Thyroid gland (tissue), 4 donors: ENCODE data around the gene FBLN1.

ENCODE experiments used
- POLR2A ChIP-seq, 2 donors: fragments of 450-650 bp; IDR thresholded peaks; one replicate each; pipeline ENCODE4 v1.6.1; 2017; ENCODE audit warnings: antibody characterized with exemption in 2 of 2, mild to moderate bottlenecking in 2 of 2, moderate library complexity in 1 of 2
- TF ChIP-seq, protein P1 (sequence below), 6 experiments: fragments of 200-600 bp in 3 of 6; fragments of 450-650 bp in 3 of 6; sonication (generic) in 3 of 6; IDR thresholded peaks; one replicate each; pipeline ENCODE4 v1.5.1; 2016 to 2019; ENCODE audit warnings: antibody characterized with exemption in 6 of 6, mild to moderate bottlenecking in 2 of 6, inconsistent platforms in 1 of 6, moderate library complexity in 1 of 6

DNA sequence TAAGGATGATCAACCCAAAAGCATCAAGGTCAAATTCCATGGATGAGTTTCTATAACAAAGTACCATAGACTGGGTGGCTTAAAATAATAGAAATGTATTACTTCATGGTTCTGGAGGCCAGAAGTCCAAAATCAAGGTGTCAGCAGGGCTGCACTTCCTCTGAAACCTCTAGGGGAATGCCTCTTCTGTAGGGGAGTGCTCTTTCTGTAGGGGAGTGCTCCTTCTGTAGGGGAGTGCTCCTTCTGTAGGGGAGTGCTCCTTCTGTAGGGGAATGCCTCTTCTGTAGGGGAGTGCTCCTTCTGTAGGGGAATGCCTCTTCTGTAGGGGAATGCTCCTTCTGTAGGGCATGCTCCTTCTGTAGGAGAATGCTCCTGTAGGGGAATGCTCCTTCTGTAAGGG, 65.5 kb downstream of the FBLN1 start:
- TF ChIP-seq, protein P1, sequence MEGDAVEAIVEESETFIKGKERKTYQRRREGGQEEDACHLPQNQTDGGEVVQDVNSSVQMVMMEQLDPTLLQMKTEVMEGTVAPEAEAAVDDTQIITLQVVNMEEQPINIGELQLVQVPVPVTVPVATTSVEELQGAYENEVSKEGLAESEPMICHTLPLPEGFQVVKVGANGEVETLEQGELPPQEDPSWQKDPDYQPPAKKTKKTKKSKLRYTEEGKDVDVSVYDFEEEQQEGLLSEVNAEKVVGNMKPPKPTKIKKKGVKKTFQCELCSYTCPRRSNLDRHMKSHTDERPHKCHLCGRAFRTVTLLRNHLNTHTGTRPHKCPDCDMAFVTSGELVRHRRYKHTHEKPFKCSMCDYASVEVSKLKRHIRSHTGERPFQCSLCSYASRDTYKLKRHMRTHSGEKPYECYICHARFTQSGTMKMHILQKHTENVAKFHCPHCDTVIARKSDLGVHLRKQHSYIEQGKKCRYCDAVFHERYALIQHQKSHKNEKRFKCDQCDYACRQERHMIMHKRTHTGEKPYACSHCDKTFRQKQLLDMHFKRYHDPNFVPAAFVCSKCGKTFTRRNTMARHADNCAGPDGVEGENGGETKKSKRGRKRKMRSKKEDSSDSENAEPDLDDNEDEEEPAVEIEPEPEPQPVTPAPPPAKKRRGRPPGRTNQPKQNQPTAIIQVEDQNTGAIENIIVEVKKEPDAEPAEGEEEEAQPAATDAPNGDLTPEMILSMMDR (IDR thresholded peaks at IDR 0.05) = no peak
- TF ChIP-seq POLR2A (IDR thresholded peaks at IDR 0.05) = no peak
